ENCODE results near the gene DGKB. TPM values are rescaled to one million over a fixed set of nuclear protein-coding genes. Genes with fewer than 3 reads are reported as not detected.

Gene DGKB
- total and polyA plus RNA-seq, 8 donors = 0.16 to 1.3 (median 0.40) TPM

DNA sequence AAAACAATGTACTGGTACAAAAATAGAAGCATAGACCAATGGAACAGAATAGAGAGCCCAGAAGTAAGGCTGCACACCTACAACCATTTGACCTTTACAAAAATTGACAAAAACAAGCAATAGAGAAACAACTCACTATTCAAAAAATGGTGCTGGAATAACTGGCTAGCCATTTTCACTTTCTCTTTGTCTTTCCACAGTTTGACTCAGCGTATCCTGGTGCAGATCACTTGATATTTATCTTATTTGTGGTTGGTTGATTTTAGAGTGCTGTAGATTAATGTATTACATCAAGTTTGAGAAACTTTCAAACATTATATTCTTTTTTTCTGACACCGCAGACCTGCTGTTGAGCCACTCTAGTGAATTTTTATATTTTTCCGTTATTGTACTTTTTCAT lies 381.4 kb downstream of the DGKB start:
- no peak for TF ChIP-seq CTCF (IDR thresholded peaks at IDR 0.05)
- H3K27ac ChIP-seq = no peak overlapping the region
- 93% methylated on average over 3 of the region's 3 CpGs for WGBS, 2 donors
- no peaks in the 10 kb centered on the region for H3K27me3 ChIP-seq
- no peak for ATAC-seq
- intact Hi-C loops (cut with DNase I) = no loop called here
- H3K36me3 ChIP-seq = no peaks in the 10 kb centered on the region
- FAIRE-seq = no peak
- no peak overlapping the region for H3K4me3 ChIP-seq
- no peaks in the 10 kb centered on the region for H3K9me3 ChIP-seq
- no peaks in the 10 kb centered on the region for H3K4me1 ChIP-seq
- no peak for DNase-seq

DNA sequence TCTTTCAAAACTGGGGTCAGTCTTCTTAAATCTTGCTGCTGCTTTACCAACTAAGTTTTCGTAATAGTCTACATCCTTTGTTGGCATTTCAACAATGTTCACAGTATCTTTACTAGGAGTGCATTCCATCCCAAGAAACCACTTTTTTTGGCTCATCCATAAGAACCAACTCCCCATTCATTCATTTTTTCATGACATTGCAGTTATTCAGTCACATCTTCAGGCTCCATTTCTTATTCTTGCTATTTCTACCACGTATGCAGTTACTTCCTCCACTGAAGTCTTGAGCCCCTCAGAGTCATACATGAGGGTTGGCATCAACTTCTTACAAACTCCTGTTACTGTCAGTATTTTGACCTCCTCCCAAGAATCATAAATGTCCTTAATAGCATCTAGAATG lies 392.3 kb downstream of the DGKB start:
- no peak for FAIRE-seq
- DNase-seq = no peak
- Histone ChIP-seq H3K27ac (no peak overlapping the region), H3K4me1 (no peaks in the 10 kb centered on the region), H3K27me3 (peaks cover 0 to 3% (median 0%) of the 10 kb centered on the region in 4 donors), H3K9me3 (peaks cover 0 to 4% (median 0%) of the 10 kb centered on the region in 4 donors), H3K4me3 (no peak overlapping the region), H3K36me3 (no peaks in the 10 kb centered on the region)
- intact Hi-C loops (cut with DNase I) = no loop called here
- WGBS, 2 donors = 82 to 85% methylated on average over 2 of the region's 2 CpGs
- no peak for ATAC-seq
- no peak for TF ChIP-seq CTCF (IDR thresholded peaks at IDR 0.05)

DNA sequence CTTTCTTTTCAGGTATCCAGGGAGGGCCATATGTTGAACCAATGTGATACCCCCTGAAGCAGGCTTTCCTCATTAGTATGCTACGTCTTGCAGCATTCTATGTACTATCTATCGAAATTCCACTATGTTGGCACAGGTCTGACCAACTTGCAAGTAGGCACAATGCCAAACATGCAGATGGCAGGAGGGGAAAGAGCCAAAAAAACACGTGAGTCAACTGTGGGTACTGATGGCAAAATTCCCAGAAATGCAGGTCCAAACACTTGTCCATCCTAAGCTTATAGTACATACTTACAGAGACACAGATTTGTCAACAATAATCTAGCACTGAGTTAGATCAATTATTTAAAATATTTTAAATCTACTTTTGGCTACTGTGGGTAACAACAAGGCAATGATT lies 394.9 kb downstream of the DGKB start:
- no peaks in the 10 kb centered on the region for H3K4me1 ChIP-seq
- H3K4me3 ChIP-seq = no peak overlapping the region
- no peak for TF ChIP-seq CTCF (IDR thresholded peaks at IDR 0.05)
- intact Hi-C loops (cut with DNase I) = no loop called here
- DNase-seq (peak in 5 of 6 donors; percentile 17 to 78 (median 51)), FAIRE-seq (no peak), ATAC-seq (peak; percentile 73 to 92 (median 82))
- no peak overlapping the region for H3K27ac ChIP-seq
- 12 to 18% methylated on average over 3 of the region's 3 CpGs for WGBS, 2 donors
- H3K9me3 ChIP-seq = no peaks in the 10 kb centered on the region
- H3K27me3 ChIP-seq = no peaks in the 10 kb centered on the region
- H3K36me3 ChIP-seq = no peaks in the 10 kb centered on the region

GRCh38 chr7:14505906-14506305 lies 396.6 kb downstream of the DGKB start:
- no peaks in the 10 kb centered on the region for H3K27me3 ChIP-seq
- FAIRE-seq = no peak
- no peak for DNase-seq
- H3K36me3 ChIP-seq = no peaks in the 10 kb centered on the region
- H3K27ac ChIP-seq = no peak overlapping the region
- no peak for TF ChIP-seq CTCF (IDR thresholded peaks at IDR 0.05)
- no peaks in the 10 kb centered on the region for H3K9me3 ChIP-seq
- ATAC-seq = no peak
- H3K4me1 ChIP-seq = no peaks in the 10 kb centered on the region
- intact Hi-C loops (cut with DNase I) = no loop called here
- H3K4me3 ChIP-seq = no peak overlapping the region
- 89 to 94% methylated on average over 2 of the region's 2 CpGs for WGBS, 2 donors

- H3K9me3 ChIP-seq = no peaks in the 10 kb centered on the region
- no peak overlapping the region for H3K4me3 ChIP-seq
- ATAC-seq (no peak), FAIRE-seq (no peak), DNase-seq (no peak)
- TF ChIP-seq CTCF (IDR thresholded peaks at IDR 0.05) = no peak
- WGBS, 2 donors = 72 to 74% methylated on average over 2 of the region's 2 CpGs
- no peak overlapping the region for H3K27ac ChIP-seq
- no peaks in the 10 kb centered on the region for H3K27me3 ChIP-seq
- H3K4me1 ChIP-seq = no peaks in the 10 kb centered on the region
- H3K36me3 ChIP-seq = no peaks in the 10 kb centered on the region
- intact Hi-C loops (cut with DNase I) = no loop called here
Measured at GRCh38 chr7:14504134-14504533, 398.4 kb downstream of the DGKB start.
